ENCODE data around the gene KL. TPM values are rescaled to one million over a fixed set of nuclear protein-coding genes. Genes with fewer than 3 reads are reported as not detected.

Gene KL
- total and polyA plus RNA-seq, 2 of the 8 experiments (the other 6 are each of a cell fraction or from before 2014, with no cell fraction given): 0.02 TPM; not detected in 1

- TF ChIP-seq CHD7 (IDR thresholded peaks at IDR 0.05; ENCODE audit: insufficient replicate concordance, low read length) (no peak), KDM1A (IDR thresholded peaks at IDR 0.05; ENCODE audit: borderline replicate concordance, low read length) (no peak), POLR2AphosphoS5 (IDR thresholded peaks at IDR 0.05; ENCODE audit: low read depth, low read length) (no peak), CEBPB (IDR thresholded peaks at IDR 0.05; ENCODE audit: low read depth, low read length) (no peak), GTF2F1 (IDR thresholded peaks at IDR 0.05; ENCODE audit: borderline replicate concordance, low read depth, low read length) (no peak), MAX (IDR thresholded peaks at IDR 0.05) (no peak)
Observed at GRCh38 chr13:33051632-33052031, 35.4 kb downstream of the KL start (continued).
